K562 (cell line): ENCODE data around the gene KCP. TPM values are rescaled to one million over a fixed set of nuclear protein-coding genes. Genes with fewer than 3 reads are reported as not detected.

Experiments
- ATAC-seq: fragments of 200-7000 bp; cut with Tn5 transposase; 3 replicates; pipeline ENCODE4 v1.9.1; 2020; ENCODE audit warnings: moderate library complexity
- BruUV-seq: library from RNA; stranded (reverse); fragments of 400-500 nt; replicated peaks from 2 replicates; lab custom pipeline; 2021; lab: Mats Ljungman, UMichigan
- CTCF ChIA-PET: fragments of 300-600 bp; formaldehyde crosslinking; extraction: SDS; loops from one replicate; lab custom pipeline; 2021; ENCODE audit warnings: low intra/inter-chr PET ratio; lab: Yijun Ruan, JAX
- POLR2A ChIA-PET: fragments of 300-600, 350-650 bp; sonication (Branson Sonifier 250); formaldehyde crosslinking; extraction: SDS; loops from one replicate; lab custom pipeline; 2021; ENCODE audit warnings: antibody characterized with exemption, inconsistent platforms; lab: Yijun Ruan, JAX
- DNase-seq, 4 experiments: peaks; one replicate each; pipeline versions ENCODE4 v3.0.0 to v3.0.0-alpha.2; 2011 to 2018; ENCODE audit warnings: low spot score in 3 of 4, mixed read lengths in 3 of 4; ENCODE audit errors: extremely low read depth in 1 of 4
- FAIRE-seq: peaks from 2 replicates; lab custom pipeline; 2011; peaks lifted over from hg19 to GRCh38; lab: Jason Lieb, UNC
- H2AFZ ChIP-seq: 2 replicates; pipeline ENCODE4 v1.6.0; 2011; ENCODE audit warnings: low read depth, low read length, control low read depth, inconsistent platforms
- H3K27ac ChIP-seq: fragments of 200-600 bp; 3 replicates; pipeline ENCODE4 v1.8.0; 2011; ENCODE audit warnings: low read depth, mild to moderate bottlenecking, control low read depth, inconsistent platforms, low read length, moderate library complexity, mixed read lengths; ENCODE audit errors: extremely low read depth
- H3K27me3 ChIP-seq, 2 experiments: fragments of 300-600 bp in 1 of 2; 2 replicates in 1 of 2; 3 replicates in 1 of 2; pipeline versions ENCODE4 v1.6.0 to v1.8.0; 2011; ENCODE audit warnings: inconsistent platforms in 2 of 2, low read length in 2 of 2, mild to moderate bottlenecking in 1 of 2, mixed read lengths in 1 of 2, moderate library complexity in 1 of 2; ENCODE audit not compliant: control insufficient read depth in 2 of 2, insufficient read depth in 2 of 2
- H3K36me3 ChIP-seq: fragments of 300-600 bp; 3 replicates; pipeline ENCODE4 v1.8.0; 2011; ENCODE audit warnings: mild to moderate bottlenecking, low read length, inconsistent platforms; ENCODE audit not compliant: control insufficient read depth, insufficient read depth
- H3K4me1 ChIP-seq, 2 experiments: fragments of 200-600 bp in 1 of 2; replicated peaks in 1 of 2; 2 replicates in 1 of 2; 3 replicates in 1 of 2; pipeline versions ENCODE4 v1.5.1 to v1.8.0; 2011; ENCODE audit warnings: inconsistent platforms in 2 of 2, low read length in 2 of 2, mild to moderate bottlenecking in 1 of 2, mixed read lengths in 1 of 2, moderate library complexity in 1 of 2; ENCODE audit not compliant: control insufficient read depth in 2 of 2, insufficient read depth in 2 of 2
- H3K4me2 ChIP-seq: 2 replicates; pipeline ENCODE4 v1.6.1; 2011; ENCODE audit warnings: low read length, control low read depth, inconsistent platforms, mixed read lengths; ENCODE audit not compliant: insufficient read depth
- H3K4me3 ChIP-seq: fragments of 200-600 bp; sonication (generic), shearing (Covaris generic); 2 replicates; pipeline ENCODE4 v1.5.1; 2016; ENCODE audit warnings: control low read depth, inconsistent platforms
- H3K79me2 ChIP-seq: fragments of 200-600 bp; 3 replicates; pipeline ENCODE4 v1.8.0; 2011; ENCODE audit warnings: low read length, inconsistent platforms; ENCODE audit not compliant: control insufficient read depth, insufficient read depth
- H3K9ac ChIP-seq, 2 experiments: 2 replicates each; pipeline versions ENCODE4 v1.6.0 to v1.6.1; 2011; ENCODE audit warnings: low read depth in 2 of 2, low read length in 2 of 2, control low read depth in 1 of 2, inconsistent platforms in 1 of 2, mild to moderate bottlenecking in 1 of 2, mixed read lengths in 1 of 2; ENCODE audit not compliant: insufficient read depth in 1 of 2
- H3K9me1 ChIP-seq: one replicate; pipeline ENCODE4 v1.6.0; 2011; ENCODE audit warnings: inconsistent platforms, mild to moderate bottlenecking, low read length, moderate library complexity; ENCODE audit not compliant: control insufficient read depth, insufficient read depth
- H3K9me3 ChIP-seq: replicated peaks from 2 replicates; pipeline ENCODE4 v1.5.1; 2011; ENCODE audit warnings: low read depth, low read length, inconsistent platforms; ENCODE audit not compliant: control insufficient read depth, insufficient read depth
- H4K20me1 ChIP-seq: replicated peaks from 2 replicates; pipeline ENCODE4 v1.6.1; 2011; ENCODE audit warnings: low read length, inconsistent platforms, mixed read lengths; ENCODE audit not compliant: control insufficient read depth, insufficient read depth
- WGBS: fragments of 100-300 bp; shearing (Covaris generic); methylation state at CpG from one replicate; pipeline ENCODE4 v1.1.6; 2016; ENCODE audit warnings: low coverage, mixed read lengths; ENCODE audit not compliant: insufficient coverage; ENCODE audit errors: missing lambda C conversion rate; 5-methylcytosine and 5-hydroxymethylcytosine counted together
- in situ Hi-C: fragments of 300-500 bp; cut with MboI; formaldehyde crosslinking; loops from 4 replicates; pipeline ENCODE4 v1.15.0; 2018; ENCODE audit warnings: inconsistent platforms, mixed read lengths
- intact Hi-C: fragments of 100-400 bp; cut with micrococcal nuclease; formaldehyde crosslinking; loops from 2 replicates; pipeline ENCODE4 v1.14.2; 2022
- polyA plus RNA-seq, 8 experiments: library from polyadenylated mRNA; depleted of rRNA in 4 of 8; stranded (reverse) in 5 of 8; unstranded in 3 of 8; fragments of >200 nt; fragmentation: Nextera tagmentation in 2 of 8; fragmentation: Illumina TruSeq in 1 of 8; extraction: Ambion mirVana in 2 of 8; extraction: Trizol in 1 of 8; gene quantifications; 2 replicates each; pipeline versions ENCODE4 v1.2.1 to v1.2.3, GENCODE V29; 2011 to 2014; ENCODE audit warnings: inconsistent platforms in 1 of 8, missing spikeins in 1 of 8
- total RNA-seq, 7 experiments: library from RNA; depleted of rRNA in 6 of 7; stranded (reverse); fragments of >200 nt in 6 of 7; fragmentation: Illumina TruSeq in 2 of 7; extraction: Trizol in 2 of 7; gene quantifications; 2 replicates each; pipeline versions ENCODE4 v1.2.1 to v1.2.3, GENCODE V29; 2011 to 2021; ENCODE audit warnings: low replicate concordance in 1 of 7
- TF ChIP-seq, protein P1 (sequence below): fragments of 250-450 bp; sonication (Bioruptor Pico); IDR thresholded peaks from 2 replicates; pipeline ENCODE4 v1.5.1; 2021; ENCODE audit warnings: mild to moderate bottlenecking
- TF ChIP-seq, protein P2 (sequence below): sonication (generic); formaldehyde crosslinking; IDR thresholded peaks from 2 replicates; pipeline ENCODE4 v1.8.0; 2022; ENCODE audit warnings: mild to moderate bottlenecking, missing genetic modification reagents, borderline replicate concordance

KCP gene
- total and polyA plus RNA-seq, 9 of the 15 experiments (the other 6 are each of a cell fraction or from before 2014, with no cell fraction given) = 0.06 to 0.17 (median 0.12) TPM; not detected in 3

DNA sequence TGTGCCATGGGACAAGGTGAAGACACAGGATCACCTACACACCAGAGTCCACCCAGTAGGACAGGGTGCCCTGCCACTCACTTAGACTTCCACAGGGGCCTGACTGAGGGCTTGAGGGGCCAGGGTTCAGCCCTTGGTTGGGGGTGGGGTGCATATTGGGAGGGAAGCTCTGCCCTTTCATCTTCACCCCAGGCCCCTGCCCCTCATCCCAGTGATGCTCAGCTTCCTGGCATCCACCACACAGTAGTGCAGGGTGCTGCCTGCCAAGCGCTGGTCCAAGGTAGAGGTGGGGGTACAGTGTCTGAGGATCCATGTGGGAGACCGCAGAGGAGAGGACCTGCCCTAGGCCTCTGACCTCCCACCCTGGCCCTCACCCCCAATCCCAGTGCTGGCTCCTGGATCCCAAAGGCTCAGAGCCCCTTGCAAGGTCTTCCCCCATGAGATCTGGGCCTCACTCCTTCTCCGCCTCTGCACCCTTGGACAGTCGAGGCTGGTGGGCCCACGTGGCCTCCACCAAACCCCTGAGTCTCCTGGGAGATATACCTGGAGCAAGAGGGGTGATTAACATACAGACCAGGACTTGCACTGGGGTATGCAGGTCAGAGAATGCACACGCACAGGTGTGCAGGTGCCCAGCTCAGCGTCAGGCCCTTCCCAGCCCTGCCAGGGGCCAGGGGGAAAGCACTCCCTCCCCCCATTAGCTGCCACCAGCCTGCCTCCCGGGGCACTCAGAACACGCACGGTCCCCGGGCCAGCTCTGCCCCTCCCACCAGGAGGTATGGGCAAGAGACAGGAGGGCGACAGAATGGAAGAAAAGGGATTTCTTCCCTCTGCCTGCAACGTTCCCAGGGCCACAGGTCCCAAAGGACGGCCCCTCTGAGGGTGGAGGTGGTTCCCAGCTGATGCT, 18.6 kb upstream of the KCP start:
- POLR2A ChIA-PET = interaction anchor here (0.9 kb wide), 1 partner anchor 17 kb away, joined by 3 read pairs; no protein-coding TSS in a partner anchor
- Histone ChIP-seq H3K9me1 (no peaks in the 10 kb centered on the region), H3K9me3 (no peaks in the 10 kb centered on the region), H2AFZ (no peak overlapping the region), H3K9ac (peak overlapping the region in 1 of 2 experiments; percentile 4; a peak in 1 of 4 replicates), H3K36me3 (no peaks in the 10 kb centered on the region), H3K27me3 (peaks cover 43 to 65% of the 10 kb centered on the region in 2 experiments), H3K79me2 (no peaks in the 10 kb centered on the region), H3K27ac (no peak overlapping the region), H3K4me1 (peaks cover 0 to 3% of the 10 kb centered on the region in 2 experiments; a peak in 1 of 5 replicates), H3K4me3 (no peak overlapping the region), H4K20me1 (no peaks in the 10 kb centered on the region), H3K4me2 (no peak overlapping the region)
- BruUV-seq = no TSS peak
- CTCF ChIA-PET = no interaction called here
- DNase-seq = no peak
- intact Hi-C loops (no loop called here), in situ Hi-C loops (no loop called here)
- TF ChIP-seq, protein P1, sequence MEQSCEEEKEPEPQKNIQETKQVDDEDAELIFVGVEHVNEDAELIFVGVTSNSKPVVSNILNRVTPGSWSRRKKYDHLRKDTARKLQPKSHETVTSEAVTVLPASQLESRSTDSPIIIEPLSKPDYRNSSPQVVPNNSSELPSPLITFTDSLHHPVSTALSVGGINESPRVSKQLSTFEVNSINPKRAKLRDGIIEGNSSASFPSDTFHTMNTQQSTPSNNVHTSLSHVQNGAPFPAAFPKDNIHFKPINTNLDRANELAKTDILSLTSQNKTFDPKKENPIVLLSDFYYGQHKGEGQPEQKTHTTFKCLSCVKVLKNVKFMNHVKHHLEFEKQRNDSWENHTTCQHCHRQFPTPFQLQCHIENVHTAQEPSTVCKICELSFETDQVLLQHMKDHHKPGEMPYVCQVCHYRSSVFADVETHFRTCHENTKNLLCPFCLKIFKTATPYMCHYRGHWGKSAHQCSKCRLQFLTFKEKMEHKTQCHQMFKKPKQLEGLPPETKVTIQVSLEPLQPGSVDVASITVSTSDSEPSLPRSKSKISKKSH = no peak
- TF ChIP-seq, protein P2, sequence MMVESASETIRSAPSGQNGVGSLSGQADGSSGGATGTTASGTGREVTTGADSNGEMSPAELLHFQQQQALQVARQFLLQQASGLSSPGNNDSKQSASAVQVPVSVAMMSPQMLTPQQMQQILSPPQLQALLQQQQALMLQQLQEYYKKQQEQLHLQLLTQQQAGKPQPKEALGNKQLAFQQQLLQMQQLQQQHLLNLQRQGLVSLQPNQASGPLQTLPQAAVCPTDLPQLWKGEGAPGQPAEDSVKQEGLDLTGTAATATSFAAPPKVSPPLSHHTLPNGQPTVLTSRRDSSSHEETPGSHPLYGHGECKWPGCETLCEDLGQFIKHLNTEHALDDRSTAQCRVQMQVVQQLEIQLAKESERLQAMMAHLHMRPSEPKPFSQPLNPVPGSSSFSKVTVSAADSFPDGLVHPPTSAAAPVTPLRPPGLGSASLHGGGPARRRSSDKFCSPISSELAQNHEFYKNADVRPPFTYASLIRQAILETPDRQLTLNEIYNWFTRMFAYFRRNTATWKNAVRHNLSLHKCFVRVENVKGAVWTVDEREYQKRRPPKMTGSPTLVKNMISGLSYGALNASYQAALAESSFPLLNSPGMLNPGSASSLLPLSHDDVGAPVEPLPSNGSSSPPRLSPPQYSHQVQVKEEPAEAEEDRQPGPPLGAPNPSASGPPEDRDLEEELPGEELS (CRISPR knock-in tag) = 0 out of 2 replicates have a peak, but pooled peaks have one; percentile 36
- no peak for FAIRE-seq
- WGBS = 2% methylated on average over 14 of the region's 14 CpGs
- no peak for ATAC-seq
